Measurements from ENCODE around the gene ANO9.
A peak's percentile ranks its signal among the peaks of the same experiment; 100 is the strongest.
"Not testable (repeated sequence)": the region's sequence is repeated elsewhere in the genome, so short reads cannot be mapped to it uniquely, and the experiment has no call there.

The ANO9 gene

DNA sequence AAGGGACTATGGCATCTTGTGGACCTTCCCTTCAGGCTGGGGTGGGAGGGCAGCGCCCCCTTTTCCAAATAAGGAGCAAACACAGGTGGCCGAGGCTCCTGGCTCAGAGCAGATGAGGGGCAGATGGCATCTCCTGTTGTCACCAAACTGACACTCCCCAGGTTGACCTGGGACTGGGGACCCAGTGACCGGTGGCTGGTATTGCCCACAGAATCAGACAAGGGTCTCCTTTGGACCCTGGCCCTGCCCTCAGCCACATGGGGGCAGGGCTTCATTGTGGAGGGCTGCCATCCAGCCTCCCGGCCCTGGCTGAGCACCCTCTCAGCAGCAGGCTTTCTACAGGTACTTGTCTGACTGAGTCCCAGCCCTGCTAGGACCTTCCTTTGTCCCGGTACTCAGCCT is 26.2 kb downstream of the ANO9 start:
- no peak for DNase-seq (ENCODE audit: low read depth)

DNA sequence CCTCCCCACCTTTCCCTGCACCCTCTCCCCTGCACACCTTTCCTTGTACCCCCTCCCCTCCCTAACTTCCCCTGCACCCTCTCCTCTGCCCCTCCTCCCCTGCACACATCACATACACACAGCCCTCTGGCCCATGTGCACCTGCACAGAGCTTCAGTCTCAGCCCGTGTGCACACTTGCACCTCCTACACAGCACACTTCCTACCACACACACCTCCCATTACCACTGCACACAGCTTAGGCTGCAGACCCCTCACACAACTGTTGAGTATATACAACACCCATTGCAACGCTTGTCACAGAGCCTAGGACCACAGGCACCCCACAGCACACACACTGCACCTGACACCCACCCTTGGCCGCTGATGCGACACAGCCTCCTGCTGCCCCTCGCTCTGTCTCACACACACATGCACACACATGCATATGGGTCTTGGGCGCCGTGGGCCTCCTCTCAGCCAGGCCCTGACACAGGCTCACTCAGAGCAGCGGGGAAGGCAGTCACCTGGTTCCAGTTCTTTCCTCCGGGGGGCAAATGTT is 27.4 kb downstream of the ANO9 start:
- DNase-seq (ENCODE audit: low read depth), result no peak

DNA sequence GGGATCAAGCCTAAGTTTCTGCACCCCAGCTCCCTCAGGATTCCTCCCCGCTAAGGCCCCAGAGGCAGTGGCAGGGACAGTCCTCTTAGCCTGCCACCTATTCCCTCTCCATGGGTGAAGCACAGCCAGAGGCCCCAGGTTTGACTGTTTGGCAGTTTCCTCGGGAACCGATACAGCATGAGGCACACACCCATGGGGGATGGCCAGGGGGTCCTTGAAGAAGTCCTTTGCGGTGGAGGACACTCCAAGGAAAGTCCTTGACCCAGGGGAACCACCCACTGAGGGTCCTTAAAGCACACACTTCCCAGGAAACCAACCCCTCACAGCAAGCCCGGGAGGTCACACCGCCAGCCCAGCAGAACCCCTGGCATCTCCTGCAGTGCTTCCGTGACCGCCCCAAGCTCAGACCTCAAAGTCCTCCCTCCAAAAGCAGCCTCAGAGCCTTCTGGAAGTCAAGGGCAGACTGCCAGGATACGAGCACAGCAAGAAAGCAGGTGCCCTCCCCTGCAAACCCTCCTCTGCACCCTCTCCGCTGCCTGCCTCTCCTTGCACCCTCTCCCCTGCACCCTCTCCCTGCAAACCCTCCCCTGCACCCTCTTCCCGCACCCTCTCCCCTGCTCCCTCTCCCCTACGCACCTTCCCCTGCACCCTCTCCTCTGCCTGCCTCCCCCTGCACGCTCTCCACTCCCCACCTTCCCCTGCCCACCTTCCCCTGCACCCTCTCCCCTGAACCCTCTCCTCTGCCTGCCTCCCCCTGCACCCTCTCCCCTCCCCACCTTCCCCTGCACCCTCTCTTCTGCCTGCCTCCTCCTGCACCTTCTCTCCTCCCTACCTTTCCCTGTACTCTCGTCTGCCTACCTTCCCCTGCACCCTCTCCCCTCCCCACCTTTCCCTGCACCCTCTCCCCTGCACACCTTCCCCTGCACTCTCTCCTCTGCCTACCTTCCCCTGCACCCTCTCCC is 28.4 kb downstream of the ANO9 start:
- no peak for DNase-seq (ENCODE audit: low read depth)

DNA sequence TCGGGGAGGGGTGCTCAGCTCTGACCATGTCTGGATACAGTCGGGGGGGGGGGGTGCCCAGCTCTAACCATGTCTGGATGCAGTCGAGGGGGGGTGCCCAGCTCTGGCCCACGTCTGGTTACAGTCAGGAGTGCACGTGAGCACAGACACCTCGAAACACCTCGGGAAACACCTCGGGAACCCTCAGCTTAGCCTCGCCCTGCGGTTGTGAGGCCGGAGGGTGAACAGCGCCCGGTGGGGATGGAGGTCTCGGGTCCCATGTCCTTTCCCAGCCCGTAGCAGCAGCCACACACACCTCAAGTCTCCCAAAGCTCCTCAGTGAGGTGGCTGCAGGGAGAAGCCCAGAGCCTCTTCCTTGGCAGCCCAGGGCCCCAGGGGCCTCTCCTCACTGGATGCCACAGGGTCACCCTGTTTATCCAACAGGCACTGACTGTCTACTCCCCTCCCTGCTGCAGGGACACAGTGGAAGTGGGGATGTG is 29.1 kb downstream of the ANO9 start:
- DNase-seq (ENCODE audit: low read depth), result no peak

DNA sequence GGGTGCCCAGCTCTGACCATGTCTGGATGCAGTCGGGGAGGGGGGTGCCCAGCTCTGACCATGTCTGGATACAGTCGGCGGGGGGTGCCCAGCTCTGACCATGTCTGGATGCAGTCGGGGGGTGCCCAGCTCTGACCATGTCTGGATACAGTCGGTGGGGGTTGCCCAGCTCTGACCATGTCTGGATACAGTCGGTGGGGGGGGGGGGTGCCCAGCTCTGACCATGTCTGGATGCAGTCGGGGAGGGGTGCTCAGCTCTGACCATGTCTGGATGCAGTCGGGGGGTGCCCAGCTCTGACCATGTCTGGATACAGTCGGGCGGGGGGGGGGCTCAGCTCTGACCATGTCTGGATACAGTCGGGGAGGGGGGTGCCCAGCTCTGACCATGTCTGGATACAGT is 30.3 kb downstream of the ANO9 start:
- DNase-seq (ENCODE audit: low read depth), result not testable (repeated sequence)

DNA sequence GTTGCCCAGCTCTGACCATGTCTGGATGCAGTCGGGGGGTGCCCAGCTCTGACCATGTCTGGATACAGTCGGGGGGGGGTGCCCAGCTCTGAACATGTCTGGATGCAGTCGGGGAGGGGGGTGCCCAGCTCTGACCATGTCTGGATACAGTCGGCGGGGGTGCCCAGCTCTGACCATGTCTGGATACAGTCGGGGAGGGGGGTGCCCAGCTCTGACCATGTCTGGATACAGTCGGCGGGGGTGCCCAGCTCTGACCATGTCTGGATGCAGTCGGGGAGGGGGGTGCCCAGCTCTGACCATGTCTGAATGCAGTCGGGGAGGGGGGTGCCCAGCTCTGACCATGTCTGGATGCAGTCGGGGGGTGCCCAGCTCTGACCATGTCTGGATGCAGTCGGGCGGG is 31.1 kb downstream of the ANO9 start:
- DNase-seq (ENCODE audit: low read depth), result not testable (repeated sequence)

DNA sequence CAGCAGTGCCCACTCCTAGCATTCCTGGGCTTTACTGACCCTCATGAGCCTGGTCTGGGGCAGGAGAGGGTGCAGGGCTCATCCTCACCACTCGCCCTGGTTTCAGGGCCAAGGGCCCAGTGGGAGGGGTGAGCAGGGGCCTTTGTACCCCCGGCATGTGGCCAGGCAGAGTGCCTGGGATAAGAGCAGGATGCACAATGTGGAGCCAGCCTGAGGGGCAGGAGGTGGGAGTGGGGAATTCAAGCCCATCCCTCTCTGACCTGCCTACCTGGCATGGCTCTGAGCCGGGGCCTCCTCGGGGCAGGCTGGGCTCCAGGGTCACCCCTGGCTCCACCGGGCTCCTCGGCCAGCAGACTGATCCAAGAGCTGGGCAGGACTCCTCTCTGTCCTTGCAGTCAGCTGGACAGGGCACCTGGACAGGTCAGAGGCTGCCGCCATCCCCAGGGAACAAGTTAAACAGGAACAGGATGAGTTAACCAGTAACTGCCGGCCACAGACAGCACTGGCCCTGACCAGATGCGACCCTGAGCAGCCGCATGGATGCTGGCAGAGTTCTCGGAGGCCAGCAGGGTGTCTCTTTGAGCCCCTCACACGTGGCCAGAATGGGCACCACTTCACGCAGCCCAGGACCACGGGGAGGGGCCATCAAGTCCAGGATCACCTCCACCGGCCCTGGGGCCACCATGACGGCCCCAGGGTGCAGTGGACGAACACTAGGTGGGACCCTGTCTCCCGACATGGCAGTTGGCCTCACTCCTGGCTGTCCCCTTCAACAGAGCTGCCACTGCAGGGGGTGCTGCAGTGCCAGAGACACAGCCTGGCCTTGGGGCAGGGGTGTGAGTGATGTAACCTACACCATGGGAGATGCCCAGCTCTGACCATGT is 32.0 kb downstream of the ANO9 start:
- no peak for DNase-seq (ENCODE audit: low read depth)

DNA sequence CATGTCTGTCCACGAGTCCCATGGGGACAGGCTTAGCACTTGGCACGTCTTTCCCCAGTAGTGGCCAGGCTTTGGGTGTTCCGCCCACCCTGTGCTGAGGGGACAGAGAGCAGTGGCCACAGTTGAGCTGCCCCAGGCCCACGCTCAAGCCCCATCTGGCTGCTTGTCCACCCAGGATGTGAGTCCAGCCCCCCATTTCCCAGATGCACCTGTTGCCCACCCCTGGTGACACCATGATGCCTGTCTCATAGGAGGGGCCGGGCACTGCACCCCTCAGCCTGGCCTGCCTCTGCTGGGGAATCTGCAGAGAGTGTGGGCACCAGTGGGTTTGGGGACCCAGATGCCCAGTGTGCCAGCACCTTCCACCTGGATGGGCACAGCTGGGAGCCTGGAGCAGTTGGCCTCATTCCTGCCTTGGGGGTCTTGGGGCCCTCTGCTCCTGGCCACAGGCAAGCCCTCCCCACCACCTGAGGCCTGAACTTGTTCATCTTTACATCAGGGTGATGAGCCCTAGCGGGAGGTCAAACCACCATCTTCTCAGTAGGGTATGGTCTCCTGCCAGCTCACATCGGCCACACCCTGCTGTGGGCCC is 32.7 kb downstream of the ANO9 start:
- DNase-seq (ENCODE audit: low read depth), result no peak

DNA sequence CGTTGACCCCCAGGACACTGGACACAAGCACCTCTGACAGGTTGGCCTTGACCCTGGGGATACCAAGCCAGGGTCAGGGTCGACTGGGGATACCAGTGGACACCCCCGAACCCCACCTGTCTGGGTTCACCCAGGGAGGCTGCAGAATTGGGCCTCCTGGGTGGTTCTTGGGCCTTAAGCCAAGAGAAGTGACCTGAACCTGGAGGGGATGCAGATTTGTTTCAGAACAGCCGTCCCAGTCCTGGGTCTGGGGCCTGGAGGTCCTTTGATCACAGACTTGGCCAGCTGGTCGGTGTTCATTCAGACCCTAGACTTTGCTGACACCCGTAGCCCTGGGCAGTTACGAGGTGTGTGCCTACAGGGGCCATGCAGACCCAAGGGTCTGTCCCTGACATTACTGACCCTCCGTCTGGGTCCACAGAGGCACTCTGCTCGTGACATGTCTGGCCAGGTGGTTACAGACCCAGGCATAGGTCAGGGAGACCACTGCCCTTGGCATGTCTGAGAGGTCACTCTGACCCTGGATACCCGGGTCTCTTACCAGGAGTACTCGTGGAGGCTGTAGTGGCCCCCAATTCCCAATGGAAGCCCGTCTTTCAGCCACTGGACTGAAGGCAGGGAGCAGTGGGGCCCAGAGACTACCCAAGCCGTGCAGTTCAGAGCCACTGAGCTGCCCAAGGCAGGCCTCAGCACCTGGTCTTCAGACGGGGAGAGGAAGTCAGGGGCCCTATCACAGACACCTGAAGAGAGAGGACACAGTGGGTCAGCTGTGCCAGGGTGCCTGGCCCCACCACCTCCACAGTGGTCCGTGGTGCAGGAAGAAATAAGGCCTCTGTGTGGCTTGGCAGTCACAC is 33.4 kb downstream of the ANO9 start:
- no peak for DNase-seq (ENCODE audit: low read depth)

DNA sequence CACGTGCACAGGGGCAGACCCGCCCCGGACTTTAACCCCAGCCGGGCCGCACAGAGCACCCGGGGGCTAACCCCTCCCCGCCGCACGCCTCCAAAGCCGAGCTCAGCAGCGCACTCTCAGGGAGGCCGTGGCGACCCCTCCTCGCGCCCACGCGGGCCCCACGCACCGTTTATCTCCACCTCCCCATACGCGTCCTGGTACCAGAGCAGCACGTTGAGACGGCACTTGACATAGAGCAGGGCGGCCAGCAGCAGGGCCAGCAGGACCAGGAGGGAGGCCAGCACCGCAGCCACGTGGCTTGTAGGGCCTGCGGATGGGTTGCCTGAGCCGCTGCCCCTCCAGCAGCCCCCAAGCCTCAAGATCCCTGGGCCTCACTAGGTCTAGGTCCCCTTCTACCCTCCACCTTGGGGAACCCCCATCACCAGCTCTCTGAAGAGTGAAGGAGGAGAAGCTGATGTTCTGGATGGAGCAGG is 34.1 kb downstream of the ANO9 start:
- DNase-seq (ENCODE audit: low read depth), result no peak

DNA sequence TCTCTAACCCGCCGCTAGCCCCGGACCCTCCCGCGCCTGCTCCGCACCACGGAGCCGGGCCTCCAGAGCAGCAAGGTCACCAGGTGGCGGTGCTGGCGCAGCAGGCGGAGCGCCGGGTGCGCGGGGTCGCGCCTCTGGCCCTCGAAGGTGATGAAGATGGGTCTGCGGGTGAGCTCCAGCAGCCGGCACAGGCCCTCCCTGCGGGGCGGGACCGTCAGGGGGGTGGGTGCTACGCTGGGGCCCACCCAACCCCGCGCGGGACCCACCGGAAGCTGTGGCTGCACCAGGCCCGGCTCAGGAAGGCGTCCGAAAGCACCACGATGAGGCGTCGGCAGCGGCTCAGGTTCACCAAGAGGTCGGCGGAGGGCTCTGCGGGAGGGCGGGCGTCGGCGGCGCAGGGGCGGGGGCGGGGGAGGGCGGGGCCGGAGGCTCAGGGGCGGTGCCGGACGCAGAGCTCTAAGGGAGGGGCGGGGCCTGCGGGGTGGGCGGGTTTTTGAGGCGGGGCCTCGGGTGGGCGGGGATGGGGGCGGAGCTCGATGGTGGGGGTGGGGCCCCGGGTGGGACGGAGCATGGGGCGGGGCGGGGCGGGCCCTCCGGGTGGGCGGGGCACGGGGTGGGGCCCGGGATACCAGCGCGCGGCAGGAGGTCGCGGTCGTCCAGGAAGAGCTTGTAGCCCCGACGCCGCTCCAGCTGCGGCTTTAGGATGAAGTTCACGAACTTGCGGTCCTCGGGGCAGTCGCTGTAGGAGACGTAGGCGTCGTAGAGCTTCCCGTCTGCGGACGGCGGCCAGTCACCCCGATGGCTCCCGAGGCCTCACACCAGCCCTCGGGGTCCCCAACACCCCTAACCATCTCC is 34.8 kb downstream of the ANO9 start:
- peak; percentile 53 for DNase-seq (ENCODE audit: low read depth)

DNA sequence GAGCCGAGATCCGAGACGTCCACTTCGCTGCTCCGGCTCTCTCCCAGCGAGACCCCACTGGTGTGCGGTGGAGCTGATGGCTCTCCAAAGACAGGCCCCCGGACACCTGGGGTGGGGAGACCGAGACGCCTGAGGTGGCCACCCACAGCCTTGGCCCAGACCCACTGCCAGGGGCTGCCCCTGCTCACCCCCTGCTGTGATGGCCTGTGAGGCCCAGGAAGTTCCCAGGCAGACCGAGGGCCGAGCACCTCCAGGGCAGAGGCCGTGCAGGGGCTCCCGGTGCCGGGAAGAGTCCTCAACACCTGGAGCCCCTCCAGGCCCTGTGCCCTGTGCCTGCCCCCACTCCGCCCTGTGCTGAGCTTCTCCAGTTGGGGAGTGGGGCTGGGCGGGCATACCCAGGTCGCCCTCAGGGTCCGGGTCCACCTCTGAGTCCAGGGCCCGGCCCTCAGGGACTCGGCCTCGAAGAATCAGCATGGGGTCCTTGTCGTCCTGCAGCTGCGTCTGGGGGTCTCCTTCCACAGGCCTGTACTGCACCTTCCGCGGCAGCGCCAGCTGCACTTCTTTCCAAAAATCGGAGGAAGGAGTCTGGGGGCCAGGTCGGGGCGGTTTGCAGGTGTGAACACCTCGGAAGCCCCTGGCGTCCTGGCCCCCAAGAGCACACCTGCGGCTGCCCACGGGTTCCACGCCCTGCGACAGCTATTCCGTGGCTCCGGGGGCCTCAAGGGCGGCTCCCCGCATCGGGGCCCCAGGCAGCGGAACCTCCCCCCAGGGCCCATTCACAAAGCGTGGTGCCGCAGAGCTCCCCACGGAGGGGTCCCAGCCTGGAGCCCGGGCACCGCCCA is 35.6 kb downstream of the ANO9 start:
- DNase-seq (ENCODE audit: low read depth), result no peak

DNA sequence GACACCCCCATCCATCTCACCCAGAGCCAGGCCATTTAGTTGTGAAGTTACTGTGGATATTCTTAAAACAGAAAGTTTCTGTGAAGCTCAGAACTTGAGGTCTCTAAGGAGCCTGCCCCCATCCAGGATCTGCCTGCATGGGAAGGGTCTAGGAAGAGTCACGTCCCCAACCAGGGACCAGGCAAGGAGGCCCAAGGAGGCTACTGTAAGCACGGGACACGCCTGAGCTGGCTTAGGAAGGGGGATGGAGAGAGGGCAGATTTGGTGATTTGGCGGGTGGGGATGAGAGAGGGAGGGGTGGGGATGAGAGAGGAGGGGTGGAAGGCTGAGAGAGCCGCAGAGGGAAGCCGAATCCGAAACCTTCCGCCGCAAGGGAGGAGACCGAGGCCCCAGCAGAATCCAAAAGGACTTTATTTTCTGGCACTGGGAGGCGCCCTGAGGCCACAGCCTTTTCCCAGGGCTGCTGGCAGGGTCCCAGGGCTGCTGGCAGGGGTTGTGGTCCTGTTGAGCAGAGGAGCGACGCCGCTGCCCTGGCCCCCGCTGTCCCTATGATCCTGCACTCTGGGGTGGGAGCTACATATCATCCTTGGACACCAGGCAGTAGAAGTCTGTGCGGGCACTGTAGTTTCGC is 36.4 kb downstream of the ANO9 start:
- no peak for DNase-seq (ENCODE audit: low read depth)

DNA sequence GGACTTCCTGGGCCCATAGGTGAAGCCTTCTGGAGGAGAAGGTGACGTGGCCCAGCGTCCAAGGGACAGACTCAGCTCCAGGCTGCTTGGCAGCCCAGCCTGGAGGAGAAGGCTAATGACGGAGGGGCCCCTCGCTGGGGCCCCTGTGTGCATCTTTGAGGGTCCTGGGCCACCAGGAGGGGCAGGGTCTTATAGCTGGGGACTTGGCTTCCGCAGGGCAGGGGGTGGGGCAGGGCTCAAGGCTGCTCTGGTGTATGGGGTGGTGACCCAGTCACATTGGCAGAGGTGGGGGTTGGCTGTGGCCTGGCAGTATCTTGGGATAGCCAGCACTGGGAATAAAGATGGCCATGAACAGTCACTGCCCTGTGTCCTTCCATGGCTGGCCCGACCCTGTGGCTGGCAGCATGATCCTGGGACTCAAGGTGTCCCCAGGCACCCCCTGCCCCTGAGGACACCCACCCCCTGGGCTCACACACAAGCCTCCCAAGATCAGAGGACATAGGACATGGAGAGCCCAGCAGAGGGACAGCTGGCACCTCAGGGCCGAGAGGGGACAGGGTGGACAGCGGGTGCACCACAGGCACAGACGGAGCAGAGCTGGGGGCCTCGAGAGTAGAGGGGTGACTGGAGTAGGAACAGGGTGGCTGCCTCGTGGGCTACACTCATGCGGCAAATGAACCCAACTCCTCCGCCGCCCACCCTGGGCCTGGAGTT is 37.1 kb downstream of the ANO9 start:
- no peak for DNase-seq (ENCODE audit: low read depth)

DNA sequence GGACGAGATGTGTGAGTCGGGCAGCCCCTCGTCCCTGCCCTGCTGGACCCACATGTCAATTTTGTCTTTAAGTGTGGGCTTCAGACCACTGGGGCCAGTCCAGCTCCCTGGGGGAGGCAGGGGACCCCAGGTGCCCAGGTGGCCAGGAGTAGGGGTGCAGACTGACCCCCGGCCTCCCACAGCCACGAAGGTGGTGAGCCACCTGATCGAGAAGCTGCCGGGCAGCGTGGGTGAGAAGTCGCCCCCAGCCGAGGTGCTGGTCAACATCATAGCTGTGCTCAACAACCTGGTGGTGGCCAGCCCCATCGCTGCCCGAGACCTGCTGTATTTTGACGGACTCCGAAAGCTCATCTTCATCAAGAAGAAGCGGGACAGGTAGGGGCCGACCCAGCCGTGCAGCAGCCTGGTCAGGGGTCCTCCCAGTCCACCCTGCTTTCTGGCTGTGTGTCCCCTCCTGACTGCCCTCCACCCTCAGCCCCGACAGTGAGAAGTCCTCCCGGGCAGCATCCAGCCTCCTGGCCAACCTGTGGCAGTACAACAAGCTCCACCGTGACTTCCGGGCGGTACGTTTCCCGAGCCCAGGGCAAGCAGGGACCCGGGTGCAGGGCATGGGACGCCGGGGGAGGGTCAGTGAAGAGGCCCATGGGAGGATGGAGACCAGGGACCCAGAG is 37.9 kb downstream of the ANO9 start:
- DNase-seq (ENCODE audit: low read depth), result no peak

DNA sequence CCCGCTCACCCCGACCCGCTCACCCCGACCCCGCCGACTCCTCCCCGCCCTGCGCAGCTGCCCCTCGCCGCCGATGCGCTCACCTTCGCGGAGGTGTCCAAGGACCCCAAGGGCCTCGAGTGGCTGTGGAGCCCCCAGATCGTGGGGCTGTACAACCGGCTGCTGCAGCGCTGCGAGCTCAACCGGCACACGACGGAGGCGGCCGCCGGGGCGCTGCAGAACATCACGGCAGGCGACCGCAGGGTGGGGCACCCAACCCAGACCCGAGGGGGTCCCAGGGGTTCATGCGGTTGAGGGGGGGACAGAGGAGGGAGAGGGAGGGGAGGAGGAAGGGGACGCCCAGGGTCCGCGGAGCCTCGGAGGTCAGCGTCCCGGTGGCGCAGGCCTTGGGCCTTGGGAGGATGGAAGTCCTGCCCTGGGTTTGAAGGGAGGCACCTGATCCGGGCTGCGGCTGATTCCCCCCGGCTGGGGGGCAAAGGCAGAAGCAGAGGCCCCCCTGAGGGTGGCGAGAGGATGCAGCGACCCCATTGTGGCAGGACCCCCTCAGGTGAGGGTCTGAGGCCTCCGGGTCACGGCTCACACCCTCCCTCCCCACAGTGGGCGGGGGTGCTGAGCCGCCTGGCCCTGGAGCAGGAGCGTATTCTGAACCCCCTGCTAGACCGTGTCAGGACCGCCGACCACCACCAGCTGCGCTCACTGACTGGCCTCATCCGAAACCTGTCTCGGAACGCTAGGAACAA is 38.6 kb downstream of the ANO9 start:
- DNase-seq (ENCODE audit: low read depth), result no peak

DNA sequence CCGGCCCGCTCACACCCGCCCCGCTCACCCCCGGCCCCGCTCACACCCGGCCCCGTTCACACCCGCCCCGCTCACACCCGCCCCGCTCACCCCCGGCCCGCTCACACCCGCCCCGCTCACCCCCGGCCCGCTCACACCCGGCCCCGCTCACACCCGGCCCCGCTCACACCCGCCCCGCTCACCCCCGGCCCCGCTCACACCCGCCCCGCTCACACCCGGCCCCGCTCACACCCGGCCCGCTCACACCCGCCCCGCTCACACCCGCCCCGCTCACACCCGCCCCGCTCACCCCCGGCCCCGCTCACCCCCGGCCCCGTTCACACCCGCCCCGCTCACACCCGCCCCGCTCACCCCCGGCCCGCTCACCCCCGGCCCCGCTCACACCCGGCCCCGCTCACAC is 40.6 kb downstream of the ANO9 start:
- not testable (repeated sequence) for DNase-seq (ENCODE audit: low read depth)
